Measurements from ENCODE around the gene DCTD. TPM values are rescaled to one million over a fixed set of nuclear protein-coding genes. Genes with fewer than 3 reads are reported as not detected.

DCTD gene
- total RNA-seq, 1 experiment from 2014 or later: 91.5 TPM

DNA sequence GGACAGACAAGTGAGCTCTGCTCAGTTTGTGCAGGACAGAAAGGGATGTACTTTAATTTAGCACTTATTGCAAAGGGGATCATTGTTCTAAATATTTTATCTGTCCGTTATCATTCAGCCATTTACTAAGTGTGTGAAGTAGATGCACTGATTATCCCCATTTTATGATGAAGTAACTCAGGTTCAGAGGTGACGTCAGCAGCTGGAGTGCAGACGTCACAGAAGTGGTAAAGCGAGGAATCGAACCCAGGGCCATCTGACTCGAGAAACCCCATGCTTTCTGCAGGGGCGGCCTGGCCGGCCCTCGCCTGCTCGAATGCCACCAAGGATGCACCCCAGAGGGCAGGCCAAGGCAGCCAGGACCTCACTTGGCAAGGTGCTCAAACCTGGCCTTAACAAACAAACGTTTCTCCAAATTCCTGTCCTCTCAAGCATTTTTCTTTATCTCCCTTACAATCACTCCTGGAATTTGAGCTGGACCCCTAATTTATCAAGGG is 75.0 kb downstream of the DCTD start:
- DNase-seq (ENCODE audit: low read depth): no peak

- DNase-seq (ENCODE audit: low read depth): no peak
These were observed 77.1 kb downstream of the DCTD start for GRCh38 chr4:182840108-182840507.

Other genes with a start within 250 kb of the DCTD start
- gene WWC2, start 181.9 kb upstream of the DCTD start, total RNA-seq (2014; rRNA removed; shearing (Covaris generic)): 9.0 and 16.7 TPM in 2 replicates